PC-9 (cell line): Measurements from ENCODE around the gene STAB2.

Experiments used
- EZH2 ChIP-seq: fragments of 200-600 bp; sonication (generic); IDR thresholded peaks from 2 replicates; pipeline ENCODE4 v1.8.0; 2017; ENCODE audit warnings: antibody characterized with exemption, low read depth
- TF ChIP-seq, protein P1 (sequence below): fragments of 200-600 bp; sonication (generic); conservative IDR thresholded peaks from 2 replicates; pipeline ENCODE4 v1.6.1; 2017; ENCODE audit warnings: mixed run types, antibody characterized with exemption, mild to moderate bottlenecking, moderate library complexity

DNA sequence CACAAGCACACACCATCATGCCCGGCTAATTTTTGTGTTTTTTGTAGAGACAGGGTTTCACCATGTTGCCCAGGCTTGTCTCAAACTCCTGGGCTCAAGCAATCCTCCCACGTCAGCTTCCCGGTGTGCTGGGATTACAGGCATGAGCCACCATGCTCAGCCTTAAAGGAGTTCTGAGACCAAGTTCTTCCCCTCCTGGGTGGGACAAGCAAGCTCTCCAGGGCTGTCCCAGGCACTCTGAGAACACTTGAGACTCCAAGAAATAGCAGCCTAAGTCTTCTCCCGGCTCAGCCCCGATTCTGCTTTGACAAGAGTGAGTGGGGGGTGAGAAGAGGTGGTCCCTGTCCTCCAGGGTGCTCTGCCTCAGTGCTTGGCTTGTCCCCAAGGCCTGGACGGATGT is 86.4 kb downstream of the STAB2 start:
- no peak for TF ChIP-seq EZH2
- TF ChIP-seq, protein P1, sequence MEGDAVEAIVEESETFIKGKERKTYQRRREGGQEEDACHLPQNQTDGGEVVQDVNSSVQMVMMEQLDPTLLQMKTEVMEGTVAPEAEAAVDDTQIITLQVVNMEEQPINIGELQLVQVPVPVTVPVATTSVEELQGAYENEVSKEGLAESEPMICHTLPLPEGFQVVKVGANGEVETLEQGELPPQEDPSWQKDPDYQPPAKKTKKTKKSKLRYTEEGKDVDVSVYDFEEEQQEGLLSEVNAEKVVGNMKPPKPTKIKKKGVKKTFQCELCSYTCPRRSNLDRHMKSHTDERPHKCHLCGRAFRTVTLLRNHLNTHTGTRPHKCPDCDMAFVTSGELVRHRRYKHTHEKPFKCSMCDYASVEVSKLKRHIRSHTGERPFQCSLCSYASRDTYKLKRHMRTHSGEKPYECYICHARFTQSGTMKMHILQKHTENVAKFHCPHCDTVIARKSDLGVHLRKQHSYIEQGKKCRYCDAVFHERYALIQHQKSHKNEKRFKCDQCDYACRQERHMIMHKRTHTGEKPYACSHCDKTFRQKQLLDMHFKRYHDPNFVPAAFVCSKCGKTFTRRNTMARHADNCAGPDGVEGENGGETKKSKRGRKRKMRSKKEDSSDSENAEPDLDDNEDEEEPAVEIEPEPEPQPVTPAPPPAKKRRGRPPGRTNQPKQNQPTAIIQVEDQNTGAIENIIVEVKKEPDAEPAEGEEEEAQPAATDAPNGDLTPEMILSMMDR, result no peak
